ENCODE data around the gene HERPUD2.

- no peak for TF ChIP-seq CTCF (IDR thresholded peaks at IDR 0.05)
- no peak for TF ChIP-seq POLR2A (IDR thresholded peaks at IDR 0.05)
- no peak for TF ChIP-seq EP300 (IDR thresholded peaks at IDR 0.05)
Measured at GRCh38 chr7:35699796-35700305, 4.9 kb upstream of the HERPUD2 start.
